HG03575 (cell line): Measurements from ENCODE around the gene TNFAIP2.

Experiments
- ATAC-seq: cut with Tn5 transposase; IDR thresholded peaks from one replicate; pipeline ENCODE4 v1.9.1; 2021; ENCODE audit not compliant: unreplicated experiment, insufficient number of reproducible peaks, low FRiP score; ENCODE audit errors: extremely low read depth

TNFAIP2 gene

DNA sequence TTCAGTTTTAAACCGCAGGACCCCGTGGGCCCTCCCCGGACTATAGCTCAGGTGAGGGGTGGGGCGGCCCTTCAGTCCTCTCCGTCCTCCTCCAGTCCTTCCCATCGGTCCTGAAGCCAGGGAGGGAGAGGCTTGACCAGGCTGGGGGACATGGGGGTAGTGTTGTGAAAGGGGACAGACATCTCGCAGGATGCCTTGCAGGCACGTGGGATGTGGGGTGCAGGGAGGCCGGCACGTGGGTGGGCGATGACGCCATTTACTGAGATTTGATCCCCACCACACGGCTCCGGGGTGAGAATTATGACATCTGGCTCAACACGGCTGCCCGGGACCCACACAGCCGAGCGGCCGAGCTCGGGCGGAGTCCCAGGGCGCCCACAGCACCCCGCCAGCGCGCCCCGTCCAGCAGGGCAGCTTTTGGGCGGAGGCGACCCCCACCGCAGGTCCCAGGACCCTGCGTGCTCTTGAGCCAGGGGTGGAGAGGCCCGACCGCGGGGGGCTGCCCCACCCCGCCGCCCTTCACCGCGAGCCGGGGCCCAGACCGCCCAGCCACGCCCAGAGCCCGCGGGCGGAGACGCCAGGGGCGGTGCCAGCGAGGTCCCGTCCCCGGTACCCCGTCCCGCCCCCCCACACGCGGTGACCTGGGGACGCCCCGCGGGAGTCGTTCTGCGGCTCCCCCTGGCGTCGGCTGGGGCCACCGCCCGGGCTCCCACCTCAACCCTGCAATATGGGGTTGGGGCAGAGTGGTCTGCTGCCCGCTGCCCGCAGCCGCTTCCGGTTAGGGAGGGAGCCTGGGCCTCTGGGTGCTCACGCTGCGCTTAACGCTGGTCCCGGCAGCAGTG is 32.0 kb upstream of the TNFAIP2 start:
- no peak for ATAC-seq

- no peak for ATAC-seq
Observed at GRCh38 chr14:103091883-103092222, 31.4 kb upstream of the TNFAIP2 start.

- ATAC-seq = no peak
Observed at GRCh38 chr14:103093856-103094405, 29.3 kb upstream of the TNFAIP2 start.

GRCh38 chr14:103094406-103095209 is 28.7 kb upstream of the TNFAIP2 start, which contains the start of gene EXOC3L4:
Gene EXOC3L4, plus strand, starts transcription at chr14:103094725. Its CDS starts 5,495 bp downstream, at chr14:103100220.
- ATAC-seq = no peak

- ATAC-seq = no peak
Observed at GRCh38 chr14:103095210-103095778, 28.0 kb upstream of the TNFAIP2 start.

DNA sequence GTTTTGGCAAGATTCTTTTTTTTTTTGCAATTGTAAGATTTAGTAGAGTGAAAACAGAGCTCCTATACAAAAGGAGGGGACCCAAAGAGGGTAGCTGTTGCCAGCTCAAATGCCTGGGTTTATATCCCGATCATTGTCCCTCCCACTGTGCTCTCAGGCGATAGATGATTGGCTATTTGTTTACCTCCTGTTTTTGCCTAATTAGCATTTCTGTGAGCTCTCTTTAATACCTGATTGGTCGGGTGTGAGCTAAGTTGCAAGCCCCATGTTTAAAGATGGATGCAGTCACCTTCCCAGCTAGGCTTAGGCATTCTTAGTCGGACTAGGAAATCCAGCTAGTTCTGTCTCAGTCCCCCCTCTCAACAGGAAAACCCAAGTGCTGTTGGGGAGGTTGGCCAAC is 26.9 kb upstream of the TNFAIP2 start:
- no peak for ATAC-seq

GRCh38 chr14:103097244-103097993 is 25.8 kb upstream of the TNFAIP2 start:
- no peak for ATAC-seq

GRCh38 chr14:103097994-103098957 is 25.0 kb upstream of the TNFAIP2 start:
- no peak for ATAC-seq

- ATAC-seq = no peak
Observed at GRCh38 chr14:103099081-103099732, 24.1 kb upstream of the TNFAIP2 start.

- no peak for ATAC-seq
Observed at GRCh38 chr14:103099733-103100280, 23.5 kb upstream of the TNFAIP2 start.

DNA sequence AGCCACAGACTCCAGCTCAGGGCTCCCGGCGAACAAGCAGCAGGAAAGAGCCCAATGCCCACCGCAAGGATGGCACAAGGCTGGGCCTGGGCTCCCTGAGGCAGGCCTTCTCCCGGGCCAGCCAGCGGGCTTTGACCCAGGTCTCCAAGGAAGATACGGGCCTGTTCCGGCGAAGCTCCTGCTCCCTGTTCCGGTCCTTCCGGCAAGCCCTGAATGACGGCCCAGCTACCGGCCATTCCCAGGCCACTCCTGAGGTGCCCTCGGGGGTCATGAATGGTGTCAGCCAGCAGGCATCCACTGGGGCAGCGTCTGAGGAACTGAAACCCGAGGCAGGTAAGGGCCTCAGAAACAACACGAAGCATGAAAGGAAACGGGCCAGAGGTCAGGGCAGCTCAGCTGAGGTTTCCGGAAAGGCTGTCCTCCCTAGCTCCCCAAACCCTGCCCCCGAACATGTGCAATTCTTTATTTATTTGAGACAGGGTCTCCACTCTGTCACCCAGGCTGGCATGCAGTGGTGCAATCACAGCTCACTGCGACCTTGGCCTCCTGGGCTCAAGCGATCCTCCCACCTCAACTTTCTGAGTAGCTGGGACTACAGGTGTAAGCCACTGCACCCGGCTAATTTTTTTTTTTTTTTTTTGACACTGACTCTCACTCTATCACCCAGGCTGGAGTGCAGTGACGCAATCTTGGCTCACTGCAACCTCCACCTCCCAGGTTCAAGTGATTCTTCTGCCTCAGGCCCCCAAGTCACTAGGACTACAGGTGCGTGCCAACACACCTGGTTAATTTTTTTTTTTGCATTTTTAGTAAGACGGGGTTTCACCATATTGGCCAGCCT is 22.8 kb upstream of the TNFAIP2 start:
- ATAC-seq = no peak

DNA sequence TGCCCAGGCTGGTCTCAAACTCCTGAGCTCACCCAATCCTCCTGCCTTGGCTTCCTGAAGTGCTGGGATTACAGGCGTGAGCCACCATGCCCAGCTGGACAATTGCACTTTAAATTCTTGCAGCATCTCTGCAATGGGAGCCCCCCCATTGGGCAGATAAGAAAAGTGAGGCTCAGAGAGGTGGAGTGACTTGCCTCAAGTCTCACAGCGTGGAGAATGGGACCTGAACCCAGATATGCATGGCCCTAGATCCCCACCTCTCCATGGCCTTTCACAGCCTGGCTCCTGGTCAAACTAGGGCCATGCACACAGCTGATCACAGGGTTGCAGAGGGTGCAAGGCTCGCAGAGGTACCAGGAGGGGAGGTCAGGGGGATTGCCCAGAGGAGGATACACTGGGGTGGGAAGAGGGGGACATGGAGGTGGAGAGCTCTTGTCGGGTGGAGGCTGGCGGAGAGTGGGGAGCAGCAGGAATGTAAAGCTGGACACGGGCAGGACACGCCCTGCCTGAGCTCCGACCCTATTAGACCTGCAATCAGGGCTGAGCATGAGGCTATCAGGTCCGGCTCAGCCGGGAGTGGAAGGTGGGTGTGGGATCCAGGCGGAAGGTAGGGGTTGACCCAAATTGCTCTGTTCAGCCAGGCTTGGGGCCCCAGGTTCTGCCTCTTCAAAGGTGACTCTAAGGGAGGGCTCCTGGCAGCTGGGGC is 21.9 kb upstream of the TNFAIP2 start:
- no peak for ATAC-seq

- no peak for ATAC-seq
Observed at GRCh38 chr14:103101963-103102688, 21.1 kb upstream of the TNFAIP2 start.

- ATAC-seq = no peak
Observed at GRCh38 chr14:103102689-103103260, 20.5 kb upstream of the TNFAIP2 start.
